PC-3 (cell line): ENCODE results near the gene FAM151A. TPM values are rescaled to one million over a fixed set of nuclear protein-coding genes. Genes with fewer than 3 reads are reported as not detected.

Source experiments
- ATAC-seq: fragments of 200-7000 bp; cut with Tn5 transposase; 2 replicates; pipeline ENCODE4 v1.9.1; 2020; ENCODE audit warnings: mild to moderate bottlenecking, moderate library complexity
- BruUV-seq: library from RNA; stranded (reverse); fragments of 400-500 nt; replicated peaks from 2 replicates; lab custom pipeline; 2021; lab: Mats Ljungman, UMichigan
- CTCF ChIA-PET: fragments of 300-600 bp; sonication (Branson Sonifier 250); formaldehyde crosslinking; loops from one replicate; lab custom pipeline; 2022; ENCODE audit warnings: antibody characterized with exemption; lab: Charles Lee
- POLR2A ChIA-PET: fragments of 300-600 bp; sonication (Branson Sonifier 250); formaldehyde crosslinking; loops from one replicate; lab custom pipeline; 2022; ENCODE audit warnings: antibody characterized with exemption; ENCODE audit not compliant: unreplicated experiment; lab: Charles Lee
- DNase-seq: peaks from one replicate; pipeline ENCODE4 v3.0.0-alpha.2; 2015
- H2AFZ ChIP-seq: fragments of 300-600 bp; sonication (generic); 2 replicates; pipeline ENCODE4 v1.6.0; 2016; ENCODE audit warnings: antibody characterized with exemption, low read length
- H3F3A ChIP-seq: fragments of 300-600 bp; sonication (generic); one replicate; pipeline ENCODE4 v1.6.0; 2017; ENCODE audit warnings: antibody characterized with exemption, low read length, control low read depth, mild to moderate bottlenecking; ENCODE audit not compliant: unreplicated experiment
- H3K27ac ChIP-seq: fragments of 300-600 bp; sonication (generic); 2 replicates; pipeline ENCODE4 v1.5.1; 2016; ENCODE audit warnings: mild to moderate bottlenecking, low read length
- H3K27me3 ChIP-seq: fragments of 300-600 bp; sonication (generic); 2 replicates; pipeline ENCODE4 v1.6.1; 2016; ENCODE audit warnings: low read length, mixed read lengths
- H3K36me3 ChIP-seq: fragments of 300-600 bp; sonication (generic); 2 replicates; pipeline ENCODE4 v1.6.1; 2016; ENCODE audit warnings: low read depth, mixed run types, low read length, mixed read lengths
- H3K4me1 ChIP-seq: fragments of 300-600 bp; sonication (generic); 2 replicates; pipeline ENCODE4 v1.5.1; 2016; ENCODE audit warnings: low read length; ENCODE audit not compliant: insufficient read depth
- H3K4me2 ChIP-seq: fragments of 300-600 bp; sonication (generic); 2 replicates; pipeline ENCODE4 v1.6.0; 2016; ENCODE audit warnings: low read length
- H3K4me3 ChIP-seq: fragments of 300-600 bp; sonication (generic); 2 replicates; pipeline ENCODE4 v1.5.1; 2016; ENCODE audit warnings: mild to moderate bottlenecking, low read length, mixed read lengths
- H3K79me2 ChIP-seq: fragments of 300-600 bp; sonication (generic); 2 replicates; pipeline ENCODE4 v1.6.1; 2017; ENCODE audit warnings: low read length, mixed read lengths
- H3K9ac ChIP-seq: fragments of 300-600 bp; sonication (generic); 2 replicates; pipeline ENCODE4 v1.6.0; 2016; ENCODE audit warnings: mild to moderate bottlenecking, low read length
- H3K9me2 ChIP-seq: fragments of 300-600 bp; sonication (generic); replicated peaks from 2 replicates; pipeline ENCODE4 v1.6.1; 2016; ENCODE audit warnings: mixed run types, low read length, mixed read lengths
- H3K9me3 ChIP-seq: fragments of 300-600 bp; sonication (generic); 2 replicates; pipeline ENCODE4 v1.6.1; 2016; ENCODE audit warnings: low read length, mixed read lengths
- H4K20me1 ChIP-seq: fragments of 300-600 bp; sonication (generic); 2 replicates; pipeline ENCODE4 v1.6.1; 2016; ENCODE audit warnings: low read length, mixed read lengths
- EZH2 ChIP-seq: fragments of 300-600 bp; sonication (generic); IDR thresholded peaks from one replicate; pipeline ENCODE4 v1.6.1; 2017; ENCODE audit warnings: antibody characterized with exemption, mild to moderate bottlenecking, low read length; ENCODE audit not compliant: unreplicated experiment
- EZH2phosphoT487 ChIP-seq: fragments of 300-600 bp; sonication (generic); IDR thresholded peaks from 2 replicates; pipeline ENCODE4 v1.6.1; 2018; ENCODE audit warnings: mild to moderate bottlenecking, antibody characterized with exemption, low read length, borderline replicate concordance
- intact Hi-C: fragments of 100-400 bp; cut with micrococcal nuclease; formaldehyde crosslinking; loops from 2 replicates; pipeline ENCODE4 v1.9.0; 2023
- total RNA-seq: library from RNA; depleted of rRNA; stranded (reverse); fragments of >200 nt; gene quantifications from 2 replicates; pipeline ENCODE4 v1.2.3, GENCODE V29; 2014
- TF ChIP-seq, protein P1 (sequence below): fragments of 300-600 bp; sonication (generic); conservative IDR thresholded peaks from 2 replicates; pipeline ENCODE4 v1.5.1; 2017; ENCODE audit warnings: antibody characterized with exemption, low read depth, mild to moderate bottlenecking, low read length

Gene FAM151A
- total RNA-seq, 1 experiment from 2014 or later = not detected

DNA sequence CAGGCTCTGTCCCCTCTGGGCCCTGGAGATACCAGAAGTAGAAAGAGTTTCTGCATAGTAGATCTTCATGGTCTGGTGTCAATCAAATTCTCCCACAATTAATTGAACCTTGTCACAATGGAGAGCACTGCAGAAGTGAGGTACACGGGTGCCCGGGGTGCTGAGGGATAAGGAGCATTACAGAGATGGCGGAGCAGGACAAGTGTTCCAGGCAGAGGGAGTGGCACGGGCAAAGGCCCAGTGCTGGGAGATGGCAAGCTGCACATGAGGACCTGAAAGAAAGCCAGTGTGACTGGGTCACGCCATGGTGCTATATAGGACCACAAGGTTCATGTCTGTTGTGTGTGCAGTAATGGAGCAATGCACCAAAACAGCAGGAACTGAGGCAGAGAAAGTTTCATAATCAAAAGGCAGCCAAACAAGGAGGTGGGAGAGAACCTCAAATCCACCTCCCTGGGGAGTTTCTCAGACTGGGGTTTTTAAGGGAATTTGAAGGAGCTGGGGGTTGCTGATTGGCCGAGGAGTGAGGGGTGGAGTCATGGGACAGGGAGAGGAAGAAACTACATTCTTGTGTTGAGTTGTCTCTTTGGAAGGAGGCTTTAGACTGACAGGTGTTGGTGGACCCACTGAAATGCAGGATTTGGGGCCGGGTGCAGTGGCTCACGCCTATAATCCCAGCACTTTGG, 47.6 kb downstream of the FAM151A start:
- no peaks in the 10 kb centered on the region for H3K9me2 ChIP-seq
- ATAC-seq = no peak
- H3K27me3 ChIP-seq = no peaks in the 10 kb centered on the region
- H3K9me3 ChIP-seq = no peaks in the 10 kb centered on the region
- no peaks in the 10 kb centered on the region for H3F3A ChIP-seq
- no peaks in the 10 kb centered on the region for H4K20me1 ChIP-seq
- no peak overlapping the region for H3K27ac ChIP-seq
- ChIA-PET POLR2A (no interaction called here), CTCF (no interaction called here)
- DNase-seq = no peak
- no peaks in the 10 kb centered on the region for H3K36me3 ChIP-seq
- no peaks in the 10 kb centered on the region for H3K4me1 ChIP-seq
- TF ChIP-seq, protein P1, sequence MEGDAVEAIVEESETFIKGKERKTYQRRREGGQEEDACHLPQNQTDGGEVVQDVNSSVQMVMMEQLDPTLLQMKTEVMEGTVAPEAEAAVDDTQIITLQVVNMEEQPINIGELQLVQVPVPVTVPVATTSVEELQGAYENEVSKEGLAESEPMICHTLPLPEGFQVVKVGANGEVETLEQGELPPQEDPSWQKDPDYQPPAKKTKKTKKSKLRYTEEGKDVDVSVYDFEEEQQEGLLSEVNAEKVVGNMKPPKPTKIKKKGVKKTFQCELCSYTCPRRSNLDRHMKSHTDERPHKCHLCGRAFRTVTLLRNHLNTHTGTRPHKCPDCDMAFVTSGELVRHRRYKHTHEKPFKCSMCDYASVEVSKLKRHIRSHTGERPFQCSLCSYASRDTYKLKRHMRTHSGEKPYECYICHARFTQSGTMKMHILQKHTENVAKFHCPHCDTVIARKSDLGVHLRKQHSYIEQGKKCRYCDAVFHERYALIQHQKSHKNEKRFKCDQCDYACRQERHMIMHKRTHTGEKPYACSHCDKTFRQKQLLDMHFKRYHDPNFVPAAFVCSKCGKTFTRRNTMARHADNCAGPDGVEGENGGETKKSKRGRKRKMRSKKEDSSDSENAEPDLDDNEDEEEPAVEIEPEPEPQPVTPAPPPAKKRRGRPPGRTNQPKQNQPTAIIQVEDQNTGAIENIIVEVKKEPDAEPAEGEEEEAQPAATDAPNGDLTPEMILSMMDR = no peak
- TF ChIP-seq EZH2phosphoT487 (no peak), EZH2 (no peak)
- no peak overlapping the region for H3K9ac ChIP-seq
- intact Hi-C loops = no loop called here
- no peak overlapping the region for H2AFZ ChIP-seq
- H3K79me2 ChIP-seq = no peaks in the 10 kb centered on the region
- H3K4me2 ChIP-seq = no peak overlapping the region
- no peak overlapping the region for H3K4me3 ChIP-seq
- BruUV-seq = no TSS peak

DNA sequence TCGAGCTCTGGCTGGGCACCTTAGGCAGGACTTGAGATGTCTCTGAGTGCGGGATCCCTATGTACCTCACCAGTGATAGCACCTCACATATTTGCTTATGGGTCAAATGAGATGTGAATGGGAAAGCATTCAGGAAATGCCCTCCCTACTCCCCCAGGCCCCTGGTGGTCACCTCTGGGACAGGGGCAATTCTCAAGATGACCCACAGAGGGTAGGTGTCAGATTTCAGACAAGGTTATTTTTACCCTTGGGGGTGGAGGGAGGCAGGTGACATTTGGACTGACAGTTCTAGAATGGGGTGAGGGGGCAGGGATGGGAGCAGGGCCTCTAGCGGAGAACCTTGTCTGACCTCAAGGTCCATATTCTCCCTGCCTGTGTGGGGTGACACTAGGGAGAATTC, 48.2 kb downstream of the FAM151A start:
- no peaks in the 10 kb centered on the region for H4K20me1 ChIP-seq
- CTCF ChIA-PET = no interaction called here
- no peak overlapping the region for H3K27ac ChIP-seq
- ATAC-seq (no peak), DNase-seq (no peak)
- H3K27me3 ChIP-seq = no peaks in the 10 kb centered on the region
- H3K9me2 ChIP-seq = no peaks in the 10 kb centered on the region
- intact Hi-C loops = no loop called here
- H3K9me3 ChIP-seq = no peaks in the 10 kb centered on the region
- POLR2A ChIA-PET = no interaction called here
- no peak overlapping the region for H3K9ac ChIP-seq
- no peaks in the 10 kb centered on the region for H3K4me1 ChIP-seq
- no peaks in the 10 kb centered on the region for H3F3A ChIP-seq
- H3K36me3 ChIP-seq = no peaks in the 10 kb centered on the region
- H3K4me3 ChIP-seq = no peak overlapping the region
- no peak overlapping the region for H3K4me2 ChIP-seq
- H2AFZ ChIP-seq = no peak overlapping the region
- no peak for TF ChIP-seq EZH2
- no peak for TF ChIP-seq EZH2phosphoT487
- TF ChIP-seq, protein P1 = no peak
- BruUV-seq = no TSS peak
- H3K79me2 ChIP-seq = no peaks in the 10 kb centered on the region

DNA sequence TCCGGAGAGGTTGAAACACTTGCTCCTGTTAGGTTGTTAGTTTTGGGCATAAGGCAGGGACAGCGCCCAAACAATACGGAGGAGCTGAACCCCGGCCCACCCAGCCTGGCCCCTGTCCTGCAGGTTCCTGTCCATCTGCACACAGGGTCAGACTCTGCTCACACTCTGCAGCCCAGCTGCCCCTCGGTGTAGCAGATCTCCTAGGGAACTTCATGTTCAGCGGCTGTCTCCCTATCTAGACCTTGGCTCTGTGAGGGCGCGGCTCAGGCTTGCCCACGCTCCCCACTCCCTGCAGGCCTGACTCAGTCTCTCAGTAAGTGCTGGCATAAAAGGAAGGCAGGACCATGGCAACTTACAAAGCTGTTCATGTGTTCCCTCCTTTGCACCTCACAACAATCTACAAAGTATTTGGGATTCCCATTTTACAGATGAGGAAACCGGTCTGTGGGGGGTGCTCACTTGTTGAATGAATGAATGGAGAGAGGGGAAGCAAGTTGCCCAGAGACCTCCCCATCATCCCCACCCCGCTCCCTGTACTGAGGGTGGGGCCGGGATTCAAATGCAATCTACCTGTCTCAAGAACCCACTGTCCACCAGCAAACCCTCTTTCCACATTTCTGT, 49.1 kb downstream of the FAM151A start:
- H2AFZ ChIP-seq = no peak overlapping the region
- H3F3A ChIP-seq = no peaks in the 10 kb centered on the region
- H3K27me3 ChIP-seq = no peaks in the 10 kb centered on the region
- no peaks in the 10 kb centered on the region for H3K9me3 ChIP-seq
- H3K4me2 ChIP-seq = no peak overlapping the region
- no peak overlapping the region for H3K27ac ChIP-seq
- TF ChIP-seq, protein P1 = no peak
- no peak for TF ChIP-seq EZH2
- TF ChIP-seq EZH2phosphoT487 = no peak
- ChIA-PET POLR2A (no interaction called here), CTCF (no interaction called here)
- no peak overlapping the region for H3K9ac ChIP-seq
- H3K36me3 ChIP-seq = no peaks in the 10 kb centered on the region
- H3K79me2 ChIP-seq = no peaks in the 10 kb centered on the region
- H3K4me1 ChIP-seq = peaks cover 2% of the 10 kb centered on the region; the same call in 1 of the 2 replicates
- H3K4me3 ChIP-seq = no peak overlapping the region
- ATAC-seq (no peak), DNase-seq (no peak)
- no peaks in the 10 kb centered on the region for H4K20me1 ChIP-seq
- no TSS peak for BruUV-seq
- H3K9me2 ChIP-seq = no peaks in the 10 kb centered on the region
- intact Hi-C loops = no loop called here
